ENCODE measurements around the gene TRPV6.

DNA sequence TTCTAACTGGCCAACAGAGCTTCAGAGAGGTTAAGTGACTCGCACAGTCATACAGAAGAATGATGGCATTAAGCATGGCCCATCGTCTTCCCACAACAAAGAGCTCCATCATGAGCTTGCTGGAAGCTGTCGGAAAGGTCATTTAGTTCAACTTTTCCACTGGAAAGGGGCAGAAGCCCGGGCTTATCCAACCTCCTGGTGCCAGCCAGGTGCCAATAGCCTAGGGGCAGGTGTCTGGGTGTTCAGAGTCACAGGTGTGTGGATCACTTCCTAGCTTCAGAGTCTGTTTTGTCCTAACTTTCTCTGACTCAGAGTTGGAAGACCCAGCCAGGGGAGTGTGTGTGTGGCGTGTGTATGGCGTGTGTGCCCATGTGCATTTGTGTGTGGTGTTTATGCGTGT, 1.3 kb upstream of the TRPV6 start:
- TF ChIP-seq EZH2 (optimal IDR thresholded peaks at IDR 0.05; ENCODE audit: low read depth, low read length) (no peak), EZH2phosphoT487 (IDR thresholded peaks at IDR 0.05; ENCODE audit: low read length) (no peak)
- TF ChIP-seq, protein P1, sequence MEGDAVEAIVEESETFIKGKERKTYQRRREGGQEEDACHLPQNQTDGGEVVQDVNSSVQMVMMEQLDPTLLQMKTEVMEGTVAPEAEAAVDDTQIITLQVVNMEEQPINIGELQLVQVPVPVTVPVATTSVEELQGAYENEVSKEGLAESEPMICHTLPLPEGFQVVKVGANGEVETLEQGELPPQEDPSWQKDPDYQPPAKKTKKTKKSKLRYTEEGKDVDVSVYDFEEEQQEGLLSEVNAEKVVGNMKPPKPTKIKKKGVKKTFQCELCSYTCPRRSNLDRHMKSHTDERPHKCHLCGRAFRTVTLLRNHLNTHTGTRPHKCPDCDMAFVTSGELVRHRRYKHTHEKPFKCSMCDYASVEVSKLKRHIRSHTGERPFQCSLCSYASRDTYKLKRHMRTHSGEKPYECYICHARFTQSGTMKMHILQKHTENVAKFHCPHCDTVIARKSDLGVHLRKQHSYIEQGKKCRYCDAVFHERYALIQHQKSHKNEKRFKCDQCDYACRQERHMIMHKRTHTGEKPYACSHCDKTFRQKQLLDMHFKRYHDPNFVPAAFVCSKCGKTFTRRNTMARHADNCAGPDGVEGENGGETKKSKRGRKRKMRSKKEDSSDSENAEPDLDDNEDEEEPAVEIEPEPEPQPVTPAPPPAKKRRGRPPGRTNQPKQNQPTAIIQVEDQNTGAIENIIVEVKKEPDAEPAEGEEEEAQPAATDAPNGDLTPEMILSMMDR (IDR thresholded peaks at IDR 0.05; ENCODE audit: low read length) = no peak
